Mammary epithelial cell (primary cell): ENCODE measurements around the gene NTRK1.

Experiments used
- CTCF ChIP-seq, 2 donors: IDR thresholded peaks in 1 of 2; conservative IDR thresholded peaks in 1 of 2; 2 replicates each; pipeline ENCODE4 v1.5.1; 2011 to 2012; ENCODE audit warnings: inconsistent platforms in 2 of 2, low read length in 2 of 2, mild to moderate bottlenecking in 2 of 2, control low read depth in 1 of 2, low read depth in 1 of 2; ENCODE audit not compliant: insufficient read depth in 1 of 2; ENCODE audit errors: extremely low read depth in 1 of 2
- EZH2 ChIP-seq: IDR thresholded peaks from 2 replicates; pipeline ENCODE4 v1.6.1; 2012; ENCODE audit warnings: low read length, inconsistent platforms, borderline replicate concordance

GRCh38 chr1:156899956-156900718 is 39.5 kb downstream of the NTRK1 start:
- TF ChIP-seq CTCF (conservative IDR thresholded peaks at IDR 0.05 in 1 of 2, IDR thresholded peaks at IDR 0.05 in 1 of 2; ENCODE audit: extremely low read depth in 1 of 2, insufficient read depth in 1 of 2, low read depth in 1 of 2, low read length in 2 of 2) (no peak), EZH2 (no peak)
